ENCODE results near the gene FCN1.

Gene FCN1

GRCh38 chr9:134937164-134937555 lies 19.4 kb upstream of the FCN1 start:
- DNase-seq (ENCODE audit: low read depth): no peak

GRCh38 chr9:134936346-134937163 lies 18.8 kb upstream of the FCN1 start:
- no peak for DNase-seq (ENCODE audit: low read depth)

- no peak for DNase-seq (ENCODE audit: low read depth)
These were observed 18.1 kb upstream of the FCN1 start for GRCh38 chr9:134935701-134936345.

DNA sequence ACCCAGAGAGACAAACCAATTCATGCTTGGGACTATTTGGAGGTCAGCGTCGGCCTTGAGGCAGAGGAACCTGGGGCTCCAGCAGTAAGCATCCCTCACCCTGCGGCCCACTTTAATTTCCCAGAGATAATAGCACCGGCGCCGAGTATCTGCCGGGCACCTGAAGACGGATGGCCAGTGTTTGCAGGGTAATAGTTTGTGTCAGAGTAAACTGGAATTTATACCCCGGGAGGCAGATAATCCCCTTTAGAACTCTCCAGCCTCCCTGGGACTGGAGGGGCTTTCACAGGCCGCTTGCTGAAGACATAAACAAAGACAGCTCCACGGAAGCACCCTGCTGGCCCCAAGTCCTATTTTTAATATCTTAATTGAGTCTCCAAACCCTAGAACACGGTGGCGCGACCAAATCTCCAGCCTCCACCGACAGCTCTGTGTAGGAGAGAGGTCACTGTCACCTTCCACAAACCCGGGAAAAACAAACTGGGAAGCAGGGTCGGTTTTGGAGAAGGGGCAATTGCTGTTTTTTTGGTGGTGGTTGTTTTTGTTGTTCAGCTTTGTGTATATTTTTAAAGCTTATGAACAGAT lies 17.4 kb upstream of the FCN1 start:
- no peak for DNase-seq (ENCODE audit: low read depth)

DNA sequence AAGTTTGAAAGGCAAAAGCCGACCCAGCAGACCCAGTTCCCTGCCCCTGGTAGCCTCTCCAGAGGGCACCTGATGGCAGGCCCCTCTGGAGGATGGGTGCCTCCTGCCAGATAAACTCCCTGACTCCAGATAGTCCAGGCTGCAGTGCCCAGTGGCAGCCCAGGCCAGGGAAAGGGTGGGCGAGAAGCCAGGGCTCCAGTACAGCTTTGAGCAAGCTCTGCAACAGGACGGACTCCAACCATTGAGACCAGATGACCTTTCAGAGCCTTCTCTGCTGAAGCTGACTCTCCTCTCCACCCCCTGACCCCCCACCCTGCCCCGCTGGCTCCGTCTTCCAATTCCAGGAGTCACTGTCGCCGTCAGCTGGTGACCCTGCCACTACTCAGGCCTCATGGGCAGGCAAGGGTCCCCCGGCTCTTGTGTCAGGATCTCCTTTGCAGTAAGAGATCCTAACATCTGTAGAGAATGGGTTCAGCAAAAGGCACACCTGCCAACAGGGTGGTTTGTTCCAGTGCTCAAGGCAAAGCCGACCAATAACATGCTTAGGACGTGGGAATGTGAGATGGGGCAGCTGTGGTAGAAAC lies 15.5 kb upstream of the FCN1 start:
- DNase-seq (ENCODE audit: low read depth): no peak

DNA sequence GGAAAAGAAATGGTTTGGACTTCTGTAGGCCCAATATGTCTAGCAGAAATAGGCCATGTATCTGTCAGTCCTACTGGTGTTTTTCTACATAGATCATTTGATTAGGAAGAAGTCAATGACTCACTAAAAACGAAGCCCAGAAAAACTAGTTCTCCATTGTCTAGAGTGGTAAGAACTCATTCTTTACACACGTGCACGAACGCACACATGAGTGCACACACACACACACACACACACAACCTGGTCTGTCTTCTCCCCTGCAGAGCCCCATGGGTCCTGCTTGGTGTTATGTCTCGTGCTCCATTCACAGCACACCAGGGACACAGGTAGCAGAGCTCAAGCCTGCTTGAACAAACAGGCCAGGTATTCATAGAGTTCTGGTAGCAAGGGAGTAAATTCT lies 14.9 kb upstream of the FCN1 start:
- DNase-seq (ENCODE audit: low read depth): no peak

- no peak for DNase-seq (ENCODE audit: low read depth)
These were observed 14.5 kb upstream of the FCN1 start for GRCh38 chr9:134932171-134932570.

- DNase-seq (ENCODE audit: low read depth): no peak
These were observed 12.7 kb upstream of the FCN1 start for GRCh38 chr9:134930398-134930797.

GRCh38 chr9:134929193-134930158 lies 11.8 kb upstream of the FCN1 start:
- DNase-seq (ENCODE audit: low read depth): no peak

- DNase-seq (ENCODE audit: low read depth): no peak
These were observed 10.9 kb upstream of the FCN1 start for GRCh38 chr9:134928436-134929192.

DNA sequence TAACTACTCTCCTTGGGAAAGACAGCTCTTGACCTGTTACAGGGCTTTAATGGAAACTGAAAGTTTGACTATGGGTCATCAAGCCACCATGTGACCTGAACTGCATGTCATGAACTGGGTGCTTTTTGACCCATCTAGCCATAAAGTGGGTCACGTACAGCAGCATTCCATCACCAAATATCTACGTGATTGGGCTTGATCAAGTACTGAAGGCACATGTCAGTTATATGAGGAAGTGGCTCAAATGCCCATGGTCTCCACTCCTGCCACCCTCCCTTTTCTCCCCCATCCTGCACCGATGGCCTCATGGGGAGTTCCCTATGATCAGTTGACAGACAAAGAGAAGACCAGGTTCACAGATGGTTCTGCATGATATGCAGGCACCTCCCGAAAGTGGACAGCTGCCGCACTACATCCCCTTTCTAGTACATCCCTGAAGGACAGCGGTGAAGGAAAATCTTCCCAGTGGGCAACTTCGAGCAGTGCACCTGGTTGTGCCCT lies 7.3 kb upstream of the FCN1 start:
- DNase-seq (ENCODE audit: low read depth): no peak

GRCh38 chr9:134923466-134923865 lies 5.8 kb upstream of the FCN1 start:
- no peak for DNase-seq (ENCODE audit: low read depth)

GRCh38 chr9:134922932-134923240 lies 5.2 kb upstream of the FCN1 start:
- no peak for DNase-seq (ENCODE audit: low read depth)

DNA sequence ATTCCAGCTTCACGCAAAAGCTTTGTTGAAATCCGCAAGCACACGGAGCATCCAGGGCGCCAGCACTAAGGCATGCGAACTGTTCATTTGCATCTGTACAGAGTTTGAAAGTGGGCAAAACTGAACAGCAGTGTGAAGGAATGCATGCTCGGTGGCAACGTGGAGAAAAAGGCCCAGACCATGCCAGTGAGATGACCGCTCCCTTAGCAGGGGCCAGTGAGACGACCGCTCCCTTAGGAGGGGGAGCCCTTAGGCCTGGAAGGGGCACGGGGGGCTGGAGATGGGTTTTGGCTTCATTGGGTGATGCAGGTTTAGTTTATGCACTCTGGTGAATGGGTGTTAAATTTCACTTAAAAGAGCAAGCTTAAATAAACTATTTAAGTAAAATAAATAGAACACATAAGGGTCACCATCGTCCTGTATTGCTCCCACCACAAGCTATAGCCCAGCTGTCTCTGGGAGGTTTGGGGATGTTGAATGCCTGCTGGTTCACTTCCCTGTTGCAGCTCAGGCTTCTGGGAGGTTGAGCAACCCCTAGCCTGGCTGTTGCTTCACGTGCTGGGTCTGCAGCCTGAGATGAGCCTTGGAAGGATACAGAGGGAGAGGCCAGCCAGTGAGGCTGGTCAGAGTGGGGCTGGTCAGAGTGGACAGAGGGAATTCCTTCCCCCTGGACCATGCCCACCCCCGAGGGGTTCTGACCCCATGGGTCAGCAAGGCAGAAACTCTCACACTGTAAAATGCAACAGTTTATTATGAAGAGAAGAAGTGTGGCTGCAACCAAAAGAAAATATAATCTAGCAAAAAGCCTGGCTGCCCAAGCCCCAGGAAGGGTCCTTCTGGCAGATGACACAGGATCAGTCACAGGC lies 4.6 kb upstream of the FCN1 start:
- no peak for DNase-seq (ENCODE audit: low read depth)

GRCh38 chr9:134919303-134919702 lies 1.6 kb upstream of the FCN1 start:
- no peak for DNase-seq (ENCODE audit: low read depth)

DNA sequence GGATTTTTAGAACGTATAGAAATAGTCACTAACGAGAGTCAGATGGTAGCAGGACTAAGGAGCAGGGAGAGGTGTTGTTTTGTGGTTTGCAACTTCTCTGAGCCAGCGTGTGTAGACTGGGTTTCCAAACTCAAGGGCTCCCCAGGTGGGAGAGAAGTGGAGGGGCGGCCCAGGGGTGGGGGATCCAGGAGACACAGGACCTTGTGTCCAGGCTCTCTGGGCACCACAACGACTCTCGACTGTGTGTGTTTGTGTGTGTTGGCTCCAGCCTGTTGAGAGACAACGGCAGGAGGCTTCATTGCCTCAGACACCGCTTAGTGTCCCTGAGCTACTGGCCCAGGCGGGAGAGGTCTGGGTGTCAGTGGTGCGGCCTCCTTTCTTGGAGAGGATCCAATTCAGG lies 934 bp upstream of the FCN1 start:
- DNase-seq (ENCODE audit: low read depth): no peak

DNA sequence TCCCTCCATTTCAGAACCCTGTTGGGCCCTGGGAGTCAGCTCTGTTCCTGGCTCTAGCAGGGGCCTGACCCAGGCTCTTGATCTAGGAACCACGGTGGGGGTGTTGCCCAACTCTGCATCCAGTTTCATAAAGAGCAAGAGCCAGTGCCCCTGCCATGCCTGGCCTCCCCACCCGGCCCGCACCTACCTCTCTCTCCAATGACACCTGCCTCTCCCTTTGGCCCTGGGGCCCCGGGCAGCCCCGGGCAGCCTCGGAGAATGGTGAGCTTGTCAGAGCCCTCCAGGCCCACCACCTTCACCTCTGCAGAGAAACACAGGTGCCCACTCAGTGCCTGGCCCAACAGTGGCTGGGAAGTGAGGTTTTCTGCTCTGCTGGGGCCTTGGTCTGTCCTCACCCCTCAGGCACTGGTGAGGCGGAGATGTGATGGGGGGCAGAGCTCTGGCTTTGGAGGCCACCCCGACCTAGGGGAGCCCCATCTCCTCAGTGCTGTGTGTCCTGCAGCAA lies 1.5 kb downstream of the FCN1 start:
- no peak for DNase-seq (ENCODE audit: low read depth)

DNA sequence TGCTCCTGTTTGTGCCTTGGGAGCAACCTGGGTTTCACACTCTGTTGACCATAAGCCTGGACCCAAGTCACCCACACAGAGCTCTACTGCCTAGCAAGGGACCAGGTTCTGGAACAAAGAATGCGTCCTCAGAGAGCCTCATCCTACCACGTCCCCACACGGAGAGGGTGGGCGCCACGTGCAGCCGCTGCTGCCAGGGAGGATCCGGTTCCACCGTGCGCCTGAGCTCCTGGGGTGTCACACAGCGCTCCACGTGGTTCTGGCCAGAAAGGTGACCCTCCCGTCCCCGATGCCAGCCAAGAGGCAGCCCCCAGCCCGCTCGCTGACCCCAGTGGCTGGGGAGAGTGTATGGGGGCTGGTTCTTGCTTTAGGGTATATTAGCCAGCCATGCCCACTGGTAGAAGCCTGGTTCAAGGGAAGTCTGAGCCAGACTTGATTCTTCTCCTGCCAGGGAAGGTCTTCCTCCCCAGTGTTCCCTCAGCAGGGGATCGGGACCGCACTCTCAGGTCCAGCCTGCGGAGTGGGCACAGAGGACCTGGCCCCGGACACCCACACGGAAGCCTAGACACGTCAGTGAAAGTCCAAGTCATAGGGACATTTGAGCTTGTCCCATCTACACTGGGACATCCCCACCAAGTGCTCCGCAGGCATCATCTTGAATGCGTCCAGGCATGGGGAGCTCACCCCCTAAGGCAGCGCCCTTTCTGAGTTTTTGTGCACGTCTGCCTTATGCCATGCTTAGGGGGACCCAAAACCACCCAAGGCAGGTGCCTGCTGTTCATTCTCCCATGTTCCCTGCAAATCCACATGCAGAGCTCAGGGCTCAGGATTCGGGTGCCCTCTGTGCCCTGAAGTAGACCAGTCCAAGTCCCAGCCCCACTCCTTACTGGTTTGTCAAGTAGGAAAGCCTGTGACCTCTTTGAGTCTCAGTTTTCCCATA lies 2.4 kb downstream of the FCN1 start:
- DNase-seq (ENCODE audit: low read depth): no peak

GRCh38 chr9:134914501-134914834 lies 3.2 kb downstream of the FCN1 start:
- no peak for DNase-seq (ENCODE audit: low read depth)

Measured in amniotic epithelial cell (primary cell).